Spleen (tissue), 11 donors: ENCODE results near the gene ATXN7L2. TPM values are rescaled to one million over a fixed set of nuclear protein-coding genes. Genes with fewer than 3 reads are reported as not detected.

Experiments
- DNase-seq: peaks from one replicate; pipeline ENCODE4 v3.0.0-alpha.2; 2020
- H3K27ac ChIP-seq, 8 donors: fragments of 200-600 bp; sonication (generic) in 7 of 8; 1 replicate in 4 of 8; 2 replicates in 4 of 8; pipeline versions ENCODE4 v1.5.0 to v1.8.0; 2016 to 2021; ENCODE audit warnings: inconsistent platforms in 4 of 8, mild to moderate bottlenecking in 4 of 8, moderate library complexity in 1 of 8
- H3K27me3 ChIP-seq, 7 donors: fragments of 200-600 bp; sonication (generic) in 6 of 7; replicated peaks in 1 of 7; 1 replicate in 4 of 7; 2 replicates in 3 of 7; pipeline versions ENCODE4 v1.5.0 to v1.8.0; 2016 to 2021; ENCODE audit warnings: inconsistent platforms in 3 of 7, mild to moderate bottlenecking in 1 of 7
- H3K36me3 ChIP-seq, 6 donors: fragments of 200-600 bp; sonication (generic) in 5 of 6; 1 replicate in 4 of 6; 2 replicates in 2 of 6; pipeline versions ENCODE4 v1.5.0 to v1.8.0; 2016 to 2021; ENCODE audit warnings: inconsistent platforms in 2 of 6
- H3K4me1 ChIP-seq, 6 donors: fragments of 200-600 bp; sonication (generic) in 5 of 6; 1 replicate in 3 of 6; 2 replicates in 3 of 6; pipeline versions ENCODE4 v1.5.0 to v1.8.0; 2016 to 2021; ENCODE audit warnings: inconsistent platforms in 3 of 6
- H3K4me3 ChIP-seq, 8 donors: fragments of 200-600 bp; sonication (generic) in 7 of 8; 1 replicate in 4 of 8; 2 replicates in 4 of 8; pipeline versions ENCODE4 v1.5.0 to v1.8.0; 2016 to 2021; ENCODE audit warnings: inconsistent platforms in 4 of 8, mild to moderate bottlenecking in 4 of 8, moderate library complexity in 2 of 8
- H3K9me3 ChIP-seq, 8 donors: fragments of 200-600 bp; sonication (generic) in 7 of 8; 1 replicate in 4 of 8; 2 replicates in 4 of 8; pipeline versions ENCODE4 v1.5.0 to v1.8.0; 2016 to 2021; ENCODE audit warnings: inconsistent platforms in 4 of 8
- CTCF ChIP-seq, 11 experiments: fragments of 200-600 bp in 7 of 11; fragments of 450-650 bp in 4 of 11; sonication (generic) in 4 of 11; IDR thresholded peaks in 8 of 11; conservative IDR thresholded peaks in 3 of 11; 1 replicate in 7 of 11; 2 replicates in 4 of 11; pipeline versions ENCODE4 v1.4.0 to v1.8.0; 2016 to 2021; ENCODE audit warnings: antibody characterized with exemption in 11 of 11, inconsistent platforms in 4 of 11, mild to moderate bottlenecking in 1 of 11
- POLR2A ChIP-seq, 3 donors: fragments of 450-650 bp; IDR thresholded peaks; one replicate each; pipeline ENCODE4 v1.5.1; 2017; ENCODE audit warnings: antibody characterized with exemption in 3 of 3, mild to moderate bottlenecking in 1 of 3
- POLR2AphosphoS5 ChIP-seq, 3 donors: sonication (generic); formaldehyde crosslinking; IDR thresholded peaks; one replicate each; pipeline ENCODE4 v1.5.1; 2017; ENCODE audit warnings: antibody characterized with exemption in 3 of 3
- WGBS, 5 donors: extraction: QIAGEN DNeasy Blood & Tissue Kit in 3 of 5; methylation state at CpG; one replicate each; pipeline versions ENCODE4 v1.1.5 to v1.1.7; 2013 to 2018; 5-methylcytosine and 5-hydroxymethylcytosine counted together
- intact Hi-C: fragments of 100-400 bp; cut with DNase I; formaldehyde crosslinking; loops from one replicate; pipeline ENCODE4 v1.15.0; 2023; ENCODE audit warnings: low total_unique reads
- polyA plus RNA-seq, 3 donors: library from polyadenylated mRNA; stranded (reverse); fragments of 200-250 nt; gene quantifications; one replicate each; pipeline ENCODE4 v1.2.1, GENCODE V29; 2013
- total RNA-seq, 7 donors: library from RNA; depleted of rRNA in 3 of 7; stranded (reverse); fragments of >200 nt in 3 of 7; fragmentation: NEBNext Ultra II Directional in 4 of 7; extraction: Animal tissue kit (Norgen Biotek cat#: 25700) in 4 of 7; gene quantifications; one replicate each; pipeline versions ENCODE4 v1.1.0 to v1.2.1, GENCODE V29; 2016 to 2021
- donor health status: healthy with polysubstance abuse.
- donor health status: DM: no; HTN: no; CAD: no; lungs with moderate emphysema.
- donor health status: DM: no; HTN: no; CAD: no.
- donor health status: Bipolar disorder and iron deficiency.
- donor health status: healthy.
- donor health status: DM: no; HTN: no; CAD: no.
- donor health status: DM: yes; HTN: yes; CAD: no.

ATXN7L2 gene
- total and polyA plus RNA-seq, 10 donors, result 7.1 to 16.8 (median 8.8) TPM

- Histone ChIP-seq H3K27ac (peak overlapping the region in 7 of 8 donors; percentile 93 to 98 (median 96)), H3K9me3 (no peaks in the 10 kb centered on the region), H3K4me3 (peak overlapping the region; percentile 46 to 90 (median 70)), H3K27me3 (peaks cover 0 to 2% (median 0%) of the 10 kb centered on the region in 7 donors), H3K4me1 (peaks cover 7 to 58% (median 32%) of the 10 kb centered on the region in 6 donors), H3K36me3 (peaks cover 0 to 36% (median 0%) of the 10 kb centered on the region in 6 donors)
- 29 to 39% (median 33%) methylated on average over 15 of the region's 15 CpGs for WGBS, 5 donors
- no peak for DNase-seq
- intact Hi-C loops, result no loop called here
- TF ChIP-seq POLR2AphosphoS5 (IDR thresholded peaks at IDR 0.05) (no peak), CTCF (IDR thresholded peaks at IDR 0.05 in 8 of 11, conservative IDR thresholded peaks at IDR 0.05 in 3 of 11) (no peak), POLR2A (IDR thresholded peaks at IDR 0.05) (no peak)
Observed at GRCh38 chr1:109484519-109484975, 842 bp downstream of the ATXN7L2 start.

GRCh38 chr1:109485001-109485400, 1.3 kb downstream of the ATXN7L2 start:
- 24 to 55% (median 35%) methylated on average over 3 of the region's 3 CpGs for WGBS, 5 donors
- no peak overlapping the region for H3K27ac ChIP-seq
- H3K36me3 ChIP-seq, result peaks cover 0 to 40% (median 0%) of the 10 kb centered on the region in 6 donors
- H3K4me3 ChIP-seq, result peak overlapping the region in 5 of 8 donors; percentile 69 to 90 (median 73)
- no peaks in the 10 kb centered on the region for H3K27me3 ChIP-seq
- intact Hi-C loops, result no loop called here
- TF ChIP-seq POLR2A (IDR thresholded peaks at IDR 0.05), result no peak
- TF ChIP-seq POLR2AphosphoS5 (IDR thresholded peaks at IDR 0.05), result no peak
- TF ChIP-seq CTCF (IDR thresholded peaks at IDR 0.05 in 8 of 11, conservative IDR thresholded peaks at IDR 0.05 in 3 of 11), result no peak
- H3K4me1 ChIP-seq, result peaks cover 7 to 62% (median 34%) of the 10 kb centered on the region in 6 donors
- DNase-seq, result no peak
- H3K9me3 ChIP-seq, result no peaks in the 10 kb centered on the region

GRCh38 chr1:109487261-109487660, 3.6 kb downstream of the ATXN7L2 start:
- Histone ChIP-seq H3K27me3 (no peaks in the 10 kb centered on the region), H3K4me1 (peaks cover 9 to 83% (median 48%) of the 10 kb centered on the region in 6 donors), H3K36me3 (peaks cover 0 to 51% (median 0%) of the 10 kb centered on the region in 6 donors), H3K9me3 (no peaks in the 10 kb centered on the region), H3K27ac (no peak overlapping the region), H3K4me3 (no peak overlapping the region)
- 73 to 88% (median 83%) methylated on average over 5 of the region's 5 CpGs for WGBS, 5 donors
- no peak for TF ChIP-seq POLR2A (IDR thresholded peaks at IDR 0.05)
- no peak for TF ChIP-seq CTCF (IDR thresholded peaks at IDR 0.05 in 8 of 11, conservative IDR thresholded peaks at IDR 0.05 in 3 of 11)
- no peak for TF ChIP-seq POLR2AphosphoS5 (IDR thresholded peaks at IDR 0.05)
- intact Hi-C loops, result no loop called here
- no peak for DNase-seq

GRCh38 chr1:109488201-109488600, 4.5 kb downstream of the ATXN7L2 start:
- no peak for DNase-seq
- peak overlapping the region in 2 of 8 donors; percentile 37 to 51 for H3K27ac ChIP-seq
- intact Hi-C loops, result no loop called here
- H3K27me3 ChIP-seq, result no peaks in the 10 kb centered on the region
- peaks cover 9 to 83% (median 48%) of the 10 kb centered on the region in 6 donors for H3K4me1 ChIP-seq
- 73 to 86% (median 84%) methylated on average over 4 to 5 of the region's 5 CpGs for WGBS, 5 donors
- no peak overlapping the region for H3K4me3 ChIP-seq
- H3K9me3 ChIP-seq, result no peaks in the 10 kb centered on the region
- peaks cover 0 to 51% (median 0%) of the 10 kb centered on the region in 6 donors for H3K36me3 ChIP-seq
- TF ChIP-seq POLR2AphosphoS5 (IDR thresholded peaks at IDR 0.05) (no peak), POLR2A (IDR thresholded peaks at IDR 0.05) (no peak), CTCF (IDR thresholded peaks at IDR 0.05 in 8 of 11, conservative IDR thresholded peaks at IDR 0.05 in 3 of 11) (no peak)
